ENCODE results near the gene CHST11. TPM values are rescaled to one million over a fixed set of nuclear protein-coding genes. Genes with fewer than 3 reads are reported as not detected.
A peak's percentile ranks its signal among the peaks of the same experiment; 100 is the strongest.

Gene CHST11
- total RNA-seq, 1 experiment from 2014 or later, result 3.4 TPM

DNA sequence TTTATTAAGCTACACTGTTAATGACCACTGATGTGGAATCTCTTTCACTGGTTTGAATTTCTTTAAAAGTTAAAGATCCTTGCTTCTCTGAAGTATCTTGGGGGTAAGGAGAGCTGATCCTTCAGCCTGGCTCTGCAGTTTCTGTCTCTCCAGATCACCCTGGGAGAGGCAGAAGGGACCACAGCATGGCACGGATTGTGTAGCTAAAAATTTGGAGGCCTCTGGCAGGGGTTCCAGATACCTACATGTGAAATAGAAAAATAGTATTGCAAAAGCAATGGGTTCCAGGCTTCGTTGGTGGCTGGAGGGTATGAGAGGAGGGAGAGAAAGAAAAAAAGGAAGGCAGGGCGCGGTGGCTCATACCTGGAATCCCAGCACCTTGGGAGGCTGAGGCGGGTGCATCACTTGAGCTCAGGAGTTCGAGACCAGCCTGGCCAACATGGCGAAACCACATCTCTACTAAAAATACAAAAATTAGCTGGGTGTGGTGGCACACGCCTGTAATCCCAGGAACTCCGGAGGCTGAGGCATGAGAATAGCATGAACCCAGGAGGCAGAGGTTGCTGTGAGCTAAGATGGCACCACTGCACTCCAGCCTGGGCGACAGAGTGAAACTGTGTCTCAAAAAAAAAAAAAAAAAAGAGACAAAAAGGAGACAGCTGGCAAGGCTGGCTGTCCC is 3.4 kb downstream of the CHST11 start:
- no peak for DNase-seq (ENCODE audit: low spot score)

DNA sequence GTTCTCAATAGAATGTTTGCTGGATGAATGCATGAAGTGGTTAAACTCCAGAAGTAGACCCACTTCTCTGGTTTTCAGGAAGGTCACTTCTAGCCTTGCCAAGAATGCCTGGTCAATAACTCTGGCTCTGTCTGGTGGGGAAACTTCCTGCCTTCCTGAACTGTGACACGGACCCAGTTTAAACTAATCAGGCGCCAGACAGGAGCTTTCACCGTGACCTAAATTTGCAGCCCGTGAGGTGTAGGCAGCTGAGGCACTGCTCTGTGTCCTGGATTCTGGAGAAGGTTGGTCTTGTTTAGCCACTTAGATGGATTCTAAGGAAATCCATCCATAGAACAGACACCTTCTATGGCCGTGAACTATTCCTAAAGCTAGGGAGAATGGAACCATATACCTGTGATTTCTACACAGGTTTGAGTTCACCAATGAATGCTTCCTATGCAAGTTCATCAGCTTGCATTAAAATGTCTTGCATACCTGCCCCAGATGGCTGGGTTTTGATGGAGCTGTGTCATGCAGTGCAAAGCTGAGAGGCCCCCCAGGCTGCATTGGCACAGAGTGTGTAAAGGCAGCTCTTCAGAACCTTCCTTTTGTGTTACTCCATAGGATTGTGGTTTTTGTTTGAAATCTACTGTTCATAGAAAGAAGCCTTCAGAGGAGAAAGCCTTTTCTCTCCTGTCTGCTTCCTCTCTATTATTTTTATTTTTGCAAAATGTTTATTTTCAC is 4.4 kb downstream of the CHST11 start:
- DNase-seq (ENCODE audit: low spot score), result no peak

DNA sequence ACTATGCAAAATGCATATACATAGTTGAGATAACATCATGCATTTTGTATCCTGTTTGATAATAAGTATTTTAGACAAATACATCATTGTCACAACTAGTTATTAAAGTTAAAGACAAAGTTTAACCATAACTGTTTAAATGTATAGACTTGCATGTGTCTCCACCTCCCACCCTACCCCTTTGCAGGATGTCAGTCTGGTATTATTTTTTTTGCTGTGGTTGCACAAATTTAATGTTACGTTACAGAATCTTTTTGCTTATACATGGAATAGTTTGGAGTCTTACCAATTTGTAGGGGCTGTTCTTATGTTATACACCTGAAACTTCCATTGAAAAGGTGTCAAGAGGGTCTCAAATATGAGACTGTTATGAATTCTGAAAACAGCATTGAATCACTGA is 5.6 kb downstream of the CHST11 start:
- no peak for DNase-seq (ENCODE audit: low spot score)

GRCh38 chr12:104462931-104463339 is 6.2 kb downstream of the CHST11 start:
- no peak for DNase-seq (ENCODE audit: low spot score)

DNA sequence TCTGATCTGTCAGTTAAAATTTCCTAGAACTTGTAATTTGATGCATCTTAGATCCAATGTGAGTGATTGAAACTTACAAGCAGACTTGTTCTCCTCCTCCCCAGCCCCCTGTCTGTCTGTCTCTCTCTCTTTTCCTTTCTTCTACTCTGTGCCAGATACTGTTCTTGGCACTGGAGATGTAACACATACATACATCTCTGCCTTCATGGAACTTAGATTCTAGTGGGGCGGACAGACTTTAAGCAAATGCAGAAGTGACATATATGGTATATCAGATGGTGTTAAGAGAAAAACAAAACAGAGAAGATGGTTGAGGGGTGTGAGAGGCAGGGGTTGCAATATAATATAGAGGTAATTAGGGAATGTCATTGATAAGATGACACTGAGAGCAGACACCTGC is 6.6 kb downstream of the CHST11 start:
- DNase-seq (ENCODE audit: low spot score), result no peak

DNA sequence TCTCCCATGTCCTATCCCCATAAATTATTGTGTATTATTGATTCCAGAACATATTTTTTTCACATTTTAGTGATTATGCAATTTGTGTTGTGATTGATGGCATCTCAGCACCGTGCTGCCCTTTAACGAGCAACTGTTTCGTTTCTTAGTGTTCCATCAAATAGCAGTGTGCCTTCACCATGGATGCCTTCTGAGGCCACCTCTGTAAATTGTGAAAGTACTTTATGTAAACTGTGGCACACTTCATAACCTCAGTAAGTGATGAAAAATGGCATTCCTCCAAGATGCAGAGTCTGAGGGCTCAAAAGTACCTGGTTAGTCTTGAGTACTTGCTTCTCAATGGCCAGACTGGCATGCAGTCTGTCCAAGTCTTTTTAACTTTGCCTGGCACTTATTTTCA is 8.2 kb downstream of the CHST11 start:
- DNase-seq (ENCODE audit: low spot score), result peak; percentile 57

- DNase-seq (ENCODE audit: low spot score), result no peak
Measured at GRCh38 chr12:104466709-104467345, 10.1 kb downstream of the CHST11 start.

DNA sequence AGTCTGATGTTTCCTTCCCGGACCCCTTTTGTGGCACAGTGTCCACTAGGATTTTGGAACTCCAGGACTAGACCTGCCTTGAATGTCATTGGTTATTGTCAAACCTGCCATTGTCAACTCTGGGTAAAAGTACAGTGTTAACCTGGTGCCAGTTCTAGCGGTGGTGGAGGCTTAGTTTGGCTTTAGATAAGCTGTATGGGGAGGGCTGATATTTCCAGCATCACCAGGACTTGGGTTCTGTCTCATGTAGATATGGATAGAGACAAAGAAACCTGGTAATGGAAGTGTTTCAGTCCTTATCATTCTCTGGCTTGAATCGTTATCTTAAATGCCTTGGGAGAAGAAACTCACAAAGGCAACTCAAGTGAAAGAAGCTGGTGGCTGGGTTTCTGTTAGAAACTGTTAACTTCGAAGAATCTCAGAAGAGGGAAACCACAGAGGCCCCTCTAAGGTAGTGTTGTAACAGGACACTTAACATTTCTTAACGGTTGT is 10.6 kb downstream of the CHST11 start:
- no peak for DNase-seq (ENCODE audit: low spot score)

DNA sequence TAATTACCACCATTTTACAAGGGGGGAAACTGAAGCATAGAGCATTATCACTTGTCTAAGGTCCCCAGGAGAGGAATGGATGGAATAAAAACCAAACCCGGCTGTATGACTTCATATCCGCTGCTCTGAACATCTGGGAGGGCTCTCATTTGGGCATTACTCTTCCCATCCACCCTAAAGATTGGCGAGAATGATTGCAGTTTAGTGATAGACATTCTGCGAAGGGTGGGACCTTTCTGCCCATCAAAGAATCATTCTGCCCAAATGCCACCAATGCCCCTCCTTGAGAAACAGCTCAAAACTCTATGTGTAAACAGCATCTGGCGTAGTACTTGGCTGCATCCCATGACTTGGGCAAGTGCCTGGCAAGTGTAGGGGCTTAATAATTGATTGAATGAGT is 11.6 kb downstream of the CHST11 start:
- no peak for DNase-seq (ENCODE audit: low spot score)

DNA sequence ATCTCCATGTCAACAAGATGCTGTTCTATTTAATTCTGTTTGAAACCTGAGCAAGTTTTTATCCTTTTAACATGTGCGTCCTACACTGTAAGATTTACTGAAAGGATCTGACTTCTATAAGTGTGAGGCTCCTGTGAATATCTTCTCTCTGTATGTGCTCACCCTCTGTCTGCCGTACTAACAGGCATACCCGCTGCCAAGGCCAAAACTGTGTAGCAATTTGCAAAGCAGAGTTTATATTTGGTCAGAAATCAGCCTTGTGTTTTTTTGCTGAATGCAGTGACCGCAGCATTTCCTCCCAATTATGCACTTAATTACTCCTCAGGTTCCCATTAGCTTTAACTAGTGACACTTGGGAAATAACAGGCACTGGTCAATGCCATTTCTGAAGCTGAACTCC is 12.3 kb downstream of the CHST11 start:
- DNase-seq (ENCODE audit: low spot score), result no peak

- no peak for DNase-seq (ENCODE audit: low spot score)
Measured at GRCh38 chr12:104469523-104469922, 12.8 kb downstream of the CHST11 start.

DNA sequence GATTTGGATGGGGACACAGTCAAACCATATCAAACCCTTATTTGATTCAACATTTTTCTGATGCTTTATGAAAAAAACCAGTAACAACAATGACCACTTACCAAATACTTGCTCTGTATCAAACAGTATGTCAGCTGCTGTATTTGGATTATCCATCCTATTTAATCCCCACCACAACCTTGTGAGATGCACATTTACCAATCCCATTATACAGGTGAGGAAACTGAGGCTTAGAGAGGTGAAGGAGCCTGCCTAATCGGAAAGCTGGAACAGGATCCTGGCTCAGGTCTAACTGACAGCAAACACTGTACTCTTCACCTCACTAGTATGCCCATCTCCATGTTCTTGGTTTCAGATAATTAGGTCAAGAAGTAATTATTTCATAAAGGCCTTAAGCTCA is 13.8 kb downstream of the CHST11 start:
- no peak for DNase-seq (ENCODE audit: low spot score)

DNA sequence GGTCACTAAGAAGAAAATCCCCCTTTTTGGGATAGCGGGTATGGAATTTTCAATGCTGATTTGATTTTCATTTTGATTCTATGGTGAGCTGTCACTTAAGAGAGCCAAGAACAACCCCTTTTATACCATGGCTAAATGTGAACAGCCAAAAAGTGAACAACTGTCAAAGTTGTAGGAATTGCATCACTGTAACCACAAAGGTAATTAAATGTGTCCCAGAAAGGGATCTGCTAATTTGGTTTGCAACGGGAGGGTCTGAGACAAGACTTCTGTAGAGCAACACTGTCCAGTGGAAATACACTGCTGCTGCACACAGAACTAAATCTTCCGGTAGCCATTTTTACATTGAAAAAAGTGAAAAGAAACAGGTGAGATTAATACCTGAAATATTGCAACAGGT is 14.6 kb downstream of the CHST11 start:
- no peak for DNase-seq (ENCODE audit: low spot score)

DNA sequence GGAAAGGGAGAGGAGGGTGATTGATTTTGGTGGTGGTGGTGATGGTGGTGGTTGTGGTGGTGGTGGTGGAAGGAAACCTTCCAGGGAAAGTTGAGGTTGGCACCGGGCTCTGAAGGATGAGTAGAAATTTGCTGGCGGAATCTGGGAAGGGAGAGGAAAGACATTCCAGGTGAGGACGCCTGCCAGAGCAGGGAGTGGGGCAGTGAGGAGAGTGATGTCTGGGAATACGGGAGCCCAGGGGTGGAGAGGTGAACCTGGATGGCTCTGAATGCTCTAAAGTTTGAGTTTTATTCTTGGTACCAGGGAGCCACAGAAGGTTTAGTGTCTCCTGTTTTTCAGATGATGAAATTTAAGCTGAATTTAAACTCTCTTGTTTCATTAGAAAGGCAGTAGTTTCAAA is 16.0 kb downstream of the CHST11 start:
- no peak for DNase-seq (ENCODE audit: low spot score)

DNA sequence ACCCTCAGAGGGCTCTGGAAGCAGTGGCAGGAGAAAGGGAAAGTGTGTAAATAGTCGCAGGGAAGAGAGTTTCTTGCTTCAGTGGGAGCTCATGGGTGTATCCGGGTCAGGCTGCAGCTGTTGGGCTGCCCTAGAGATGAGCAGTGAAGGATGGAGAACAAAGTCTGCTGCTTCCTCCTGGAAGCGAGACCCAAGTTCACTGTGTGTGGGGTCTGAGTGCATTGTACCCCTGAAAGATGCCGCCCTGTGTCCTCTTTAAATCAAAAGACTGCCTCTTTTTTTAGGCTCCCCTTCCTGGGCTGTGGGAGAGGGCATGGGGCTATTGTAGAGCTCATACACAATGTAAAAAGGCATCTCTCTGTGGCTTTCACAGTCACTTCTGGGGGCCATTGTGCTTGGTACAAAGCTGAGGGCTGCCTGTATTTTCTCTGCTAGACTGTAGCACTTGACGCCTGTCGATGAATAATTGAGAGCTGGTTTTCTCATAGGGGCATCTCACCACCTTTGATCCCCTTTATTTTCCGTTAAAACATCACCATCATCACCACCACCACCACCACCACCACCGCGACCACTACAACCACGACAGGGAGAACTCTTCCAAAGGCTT is 16.7 kb downstream of the CHST11 start:
- DNase-seq (ENCODE audit: low spot score), result no peak

DNA sequence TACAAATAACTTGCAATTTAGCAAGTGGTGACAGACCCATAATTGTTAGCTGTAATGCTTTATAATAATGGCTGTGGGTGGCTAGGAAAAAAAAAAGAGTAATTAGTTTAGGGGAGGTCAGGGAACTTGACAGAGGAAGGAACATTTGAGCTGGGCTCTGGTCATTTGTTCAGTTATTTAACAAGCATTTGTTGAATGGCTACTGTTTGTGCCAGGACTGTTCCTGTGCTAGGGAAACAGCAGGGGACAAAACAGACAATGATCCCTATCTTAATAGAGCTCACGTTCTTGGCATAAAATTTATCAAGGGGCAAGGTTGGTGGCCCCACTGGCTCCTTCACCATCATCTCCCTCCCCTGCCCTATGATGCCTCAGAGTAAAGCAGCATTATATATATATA is 18.5 kb downstream of the CHST11 start:
- no peak for DNase-seq (ENCODE audit: low spot score)

DNA sequence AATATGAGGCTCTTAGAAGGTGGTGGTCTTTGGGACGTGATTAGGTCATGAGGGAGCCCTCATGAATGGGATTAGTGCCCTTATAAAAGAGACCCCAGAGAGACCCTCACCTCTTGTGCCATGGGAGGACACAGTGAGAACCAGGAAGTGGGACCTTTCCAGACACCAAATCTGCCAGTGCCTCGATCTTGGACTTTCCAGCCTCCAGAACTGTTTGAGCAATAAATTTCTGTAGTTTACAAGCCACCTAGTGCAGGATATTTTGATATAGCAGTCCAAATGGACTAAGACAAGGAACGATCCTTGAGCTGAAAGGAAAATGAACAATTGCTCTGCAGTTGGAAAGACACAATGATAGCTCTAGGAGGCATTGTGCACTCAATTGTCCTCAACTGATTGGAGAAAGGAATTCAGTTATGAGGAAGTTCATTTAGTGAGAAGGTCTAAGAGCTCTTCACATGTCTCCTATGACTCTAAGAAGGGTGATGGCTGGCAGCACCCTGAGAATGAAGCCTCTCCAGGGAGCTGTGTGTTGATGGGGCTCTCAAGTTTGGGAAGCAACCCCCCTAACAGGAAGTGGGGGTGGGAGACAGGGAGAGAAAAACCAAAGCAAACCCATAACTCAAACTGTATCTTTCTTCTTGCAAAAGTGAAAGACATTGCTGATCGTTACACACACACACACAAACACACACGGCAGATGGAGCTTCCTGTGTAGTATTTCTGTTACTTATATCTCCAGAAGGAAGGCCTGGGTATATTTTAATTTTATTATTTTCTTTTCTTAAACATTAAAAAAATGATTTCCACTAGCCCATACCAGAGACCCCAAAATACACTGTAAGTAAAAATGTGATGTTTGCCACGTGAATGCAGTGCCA is 21.0 kb downstream of the CHST11 start:
- DNase-seq (ENCODE audit: low spot score), result no peak

GRCh38 chr12:104478396-104479122 is 21.8 kb downstream of the CHST11 start:
- no peak for DNase-seq (ENCODE audit: low spot score)

DNA sequence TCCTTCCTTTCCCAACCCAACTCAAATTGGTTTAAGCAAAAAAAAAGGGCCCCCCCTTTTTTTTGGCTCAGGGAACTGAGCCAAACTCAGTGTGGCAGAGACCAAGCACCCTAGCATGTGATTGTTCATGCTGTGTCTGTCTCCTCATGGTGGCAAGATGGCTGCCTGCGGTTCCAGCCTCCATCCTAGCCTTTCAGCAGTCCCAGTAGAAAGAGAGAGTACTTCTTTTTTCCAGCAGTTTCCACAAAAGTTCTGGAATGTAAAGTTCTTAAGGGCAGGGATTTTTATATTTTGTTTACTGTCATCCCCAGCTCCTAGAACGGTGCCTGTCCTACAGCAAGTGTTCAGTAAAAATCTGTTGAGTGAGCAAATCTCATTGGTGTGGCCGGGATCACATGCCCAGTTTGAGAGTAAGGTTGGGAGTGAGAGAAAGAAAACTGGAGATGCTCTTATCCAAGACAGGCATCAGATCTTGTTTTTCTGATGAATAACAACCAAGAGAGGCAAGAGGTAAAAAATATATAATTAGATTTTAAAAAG is 22.4 kb downstream of the CHST11 start:
- DNase-seq (ENCODE audit: low spot score), result no peak

GRCh38 chr12:104480012-104480411 is 23.3 kb downstream of the CHST11 start:
- no peak for DNase-seq (ENCODE audit: low spot score)

Data from H4 (cell line).